IPS-20b (cell line): ENCODE data around the gene EPS15.
"Not testable (repeated sequence)": the region's sequence is repeated elsewhere in the genome, so short reads cannot be mapped to it uniquely, and the experiment has no call there.

Experiments
- H3K27ac ChIP-seq: one replicate; pipeline ENCODE4 v1.5.1; 2013; ENCODE audit warnings: low read length
- H3K27me3 ChIP-seq: 2 replicates; pipeline ENCODE4 v1.6.1; 2013; ENCODE audit warnings: mild to moderate bottlenecking, low read length, inconsistent platforms; ENCODE audit not compliant: insufficient read depth
- H3K36me3 ChIP-seq: 2 replicates; pipeline ENCODE4 v1.6.1; 2013; ENCODE audit warnings: low read depth, mild to moderate bottlenecking, inconsistent platforms, low read length, moderate library complexity; ENCODE audit not compliant: insufficient read depth
- H3K4me1 ChIP-seq: 2 replicates; pipeline ENCODE4 v1.6.1; 2013; ENCODE audit warnings: mild to moderate bottlenecking, control low read depth, inconsistent platforms, low read length, moderate library complexity; ENCODE audit not compliant: insufficient read depth
- H3K4me3 ChIP-seq: 2 replicates; pipeline ENCODE4 v1.5.1; 2013; ENCODE audit warnings: mild to moderate bottlenecking, low read length, inconsistent platforms
- H3K9ac ChIP-seq: 2 replicates; pipeline ENCODE4 v1.6.1; 2013; ENCODE audit warnings: low read depth, mild to moderate bottlenecking, inconsistent platforms, low read length, moderate library complexity
- H3K9me3 ChIP-seq: 2 replicates; pipeline ENCODE4 v1.6.1; 2013; ENCODE audit warnings: mild to moderate bottlenecking, low read depth, low read length, inconsistent platforms; ENCODE audit not compliant: insufficient read depth

The EPS15 gene

DNA sequence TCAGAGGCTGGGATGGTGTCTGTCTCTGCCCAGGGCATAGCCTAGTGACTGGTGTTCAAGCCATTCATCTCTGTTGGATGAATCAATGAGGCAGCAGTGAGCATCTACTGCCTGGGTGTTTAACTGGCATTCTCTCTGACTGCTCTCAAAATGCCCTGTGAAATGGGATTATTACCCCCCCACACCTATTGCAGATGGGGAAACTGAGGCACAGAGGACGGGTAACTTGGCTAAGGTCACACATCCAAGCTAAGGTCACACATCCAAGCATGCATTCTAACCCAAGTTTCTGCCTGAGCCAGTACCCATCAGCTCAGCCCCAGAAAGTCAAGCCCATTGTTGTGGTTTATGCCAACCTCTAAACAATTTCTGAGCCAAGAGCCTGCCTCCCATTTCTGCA lies 193.7 kb downstream of the EPS15 start:
- no peak overlapping the region for H3K9ac ChIP-seq
- H3K9me3 ChIP-seq, result no peaks in the 10 kb centered on the region
- H3K27me3 ChIP-seq, result peaks cover 14% of the 10 kb centered on the region
- H3K27ac ChIP-seq, result no peak overlapping the region
- H3K4me1 ChIP-seq, result peaks cover 2% of the 10 kb centered on the region; the same call in 1 of the 2 replicates
- H3K4me3 ChIP-seq, result no peak overlapping the region
- no peaks in the 10 kb centered on the region for H3K36me3 ChIP-seq

- not testable (repeated sequence) for H3K4me3 ChIP-seq, H3K27ac ChIP-seq, H3K4me1 ChIP-seq, H3K9me3 ChIP-seq, H3K9ac ChIP-seq, H3K36me3 ChIP-seq
- peaks cover 13% of the 10 kb centered on the region for H3K27me3 ChIP-seq
Measured at GRCh38 chr1:51325011-51325385, 194.1 kb downstream of the EPS15 start.

DNA sequence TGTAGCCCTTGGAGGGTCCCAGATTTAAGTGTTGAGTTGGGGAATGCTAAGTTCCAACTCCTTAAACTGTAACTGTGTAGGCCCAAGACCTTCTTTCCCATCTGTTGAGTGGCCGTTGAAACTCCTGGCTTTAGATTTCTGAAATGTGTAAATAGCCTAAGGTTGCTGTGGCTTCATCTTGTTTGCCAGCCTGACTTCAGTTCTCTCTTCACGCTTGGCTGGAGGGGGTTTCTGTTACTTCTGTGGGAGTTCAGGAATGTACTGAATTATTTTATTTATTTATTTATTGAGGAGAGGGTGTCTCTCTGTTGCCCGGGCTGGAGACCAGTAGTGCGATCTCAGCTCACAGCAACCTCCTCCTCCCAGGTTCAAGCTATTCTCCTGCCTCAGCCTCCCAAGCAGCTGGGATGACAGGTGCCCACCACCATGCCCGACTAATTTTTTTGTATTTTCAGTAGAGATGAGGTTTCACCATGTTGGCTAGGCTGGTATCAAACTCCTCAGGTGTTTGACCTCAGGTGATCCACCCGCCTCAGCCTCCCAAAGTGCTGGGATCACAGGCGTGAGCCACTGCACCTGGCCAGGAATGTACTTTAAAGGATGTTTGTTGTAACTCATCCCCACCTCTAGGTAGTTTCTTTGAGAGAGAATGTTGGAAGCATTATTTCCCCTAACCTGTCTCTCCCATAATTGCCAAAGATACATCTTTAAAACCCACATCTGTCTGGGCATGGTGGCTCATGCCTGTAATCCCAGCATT lies 194.6 kb downstream of the EPS15 start:
- Histone ChIP-seq H3K27me3 (peaks cover 7% of the 10 kb centered on the region), H3K4me1 (peaks cover 2% of the 10 kb centered on the region; the same call in 1 of the 2 replicates), H3K4me3 (no peak overlapping the region)

DNA sequence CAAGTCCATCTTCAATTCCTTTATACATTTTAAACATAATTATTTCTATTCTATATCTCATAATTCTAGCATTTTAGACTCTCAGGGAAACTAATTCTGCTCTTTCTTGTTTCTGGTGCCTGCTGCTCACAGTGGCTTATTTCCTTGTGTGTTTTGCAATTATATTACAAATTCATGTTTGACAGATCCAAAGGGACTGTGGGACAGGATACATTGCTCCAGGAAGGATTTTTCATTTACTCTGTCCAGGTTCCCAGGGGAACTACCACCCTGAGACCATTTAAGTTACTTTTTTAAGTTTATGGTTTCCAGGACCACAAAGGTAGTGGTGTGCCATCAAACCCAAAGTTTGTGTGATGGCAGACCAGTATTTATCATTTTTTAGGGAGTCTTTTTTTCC lies 195.3 kb downstream of the EPS15 start:
- peaks cover under 1% of the 10 kb centered on the region; the same call in 1 of the 2 replicates for H3K27me3 ChIP-seq
- H3K36me3 ChIP-seq, result no peaks in the 10 kb centered on the region
- no peak overlapping the region for H3K4me3 ChIP-seq
- H3K9me3 ChIP-seq, result no peaks in the 10 kb centered on the region
- peaks cover 2% of the 10 kb centered on the region; the same call in 1 of the 2 replicates for H3K4me1 ChIP-seq
- no peak overlapping the region for H3K9ac ChIP-seq
- no peak overlapping the region for H3K27ac ChIP-seq

More for the DNA sequence above, 194.6 kb downstream of the EPS15 start:
- H3K9ac ChIP-seq, result no peak overlapping the region
- H3K36me3 ChIP-seq, result no peaks in the 10 kb centered on the region
- H3K9me3 ChIP-seq, result no peaks in the 10 kb centered on the region
- H3K27ac ChIP-seq, result no peak overlapping the region

DNA sequence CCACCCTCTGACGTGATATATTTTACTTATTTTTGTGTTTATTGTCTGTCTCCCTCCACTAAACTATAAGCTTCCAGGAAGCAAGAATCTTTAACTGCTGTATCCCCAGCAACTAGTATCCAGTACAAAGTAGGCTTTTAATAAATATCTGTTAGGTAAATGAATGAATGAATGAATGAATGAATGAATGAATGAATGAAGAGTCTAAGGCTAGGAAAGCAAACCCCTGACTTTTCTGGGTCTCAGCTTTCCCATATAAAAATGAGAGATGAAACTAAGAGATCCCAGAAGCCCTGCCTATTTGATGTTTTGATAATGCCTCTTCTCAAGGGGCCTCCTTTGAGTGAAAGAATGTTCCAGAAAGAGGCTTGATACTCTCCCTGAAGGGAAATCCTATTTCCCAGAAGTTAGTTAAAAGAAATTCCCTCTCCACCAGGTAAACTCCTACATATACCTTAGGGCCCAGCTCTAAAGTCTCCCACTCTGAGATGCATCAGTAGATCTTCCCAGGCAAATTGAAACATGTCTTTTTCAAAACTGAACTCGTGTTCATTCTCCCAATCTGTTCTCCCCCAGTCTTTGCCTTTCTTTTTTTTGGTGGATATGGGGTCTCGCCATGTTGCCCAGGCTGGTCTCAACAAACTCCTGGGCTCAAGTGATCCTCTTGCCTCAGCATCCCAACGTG lies 196.5 kb downstream of the EPS15 start:
- no peak overlapping the region for H3K4me3 ChIP-seq
- peaks cover 2% of the 10 kb centered on the region; the same call in 1 of the 2 replicates for H3K4me1 ChIP-seq
- H3K36me3 ChIP-seq, result no peaks in the 10 kb centered on the region
- no peaks in the 10 kb centered on the region for H3K27me3 ChIP-seq
- no peaks in the 10 kb centered on the region for H3K9me3 ChIP-seq
- H3K9ac ChIP-seq, result no peak overlapping the region
- no peak overlapping the region for H3K27ac ChIP-seq

DNA sequence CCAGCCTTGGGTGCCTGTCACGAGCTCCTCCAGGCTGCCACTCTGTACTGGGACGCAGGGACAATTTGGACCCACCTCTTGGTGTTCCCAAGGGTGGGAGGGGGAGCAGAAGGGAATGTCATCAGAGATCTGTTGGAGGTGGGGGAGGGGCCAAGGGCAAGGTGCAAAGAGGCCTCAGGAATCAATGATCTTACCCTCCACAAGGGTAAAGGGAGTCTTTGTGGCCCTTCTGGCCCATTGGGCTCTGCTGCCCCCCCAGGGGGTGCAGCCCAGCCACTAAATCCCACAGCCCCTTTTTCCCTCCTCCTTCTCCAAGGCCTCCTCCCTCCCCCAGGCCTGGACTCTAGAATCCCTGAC lies 197.2 kb downstream of the EPS15 start:
- no peaks in the 10 kb centered on the region for H3K27me3 ChIP-seq
- H3K4me1 ChIP-seq, result no peaks in the 10 kb centered on the region
- no peaks in the 10 kb centered on the region for H3K9me3 ChIP-seq
- H3K9ac ChIP-seq, result no peak overlapping the region
- H3K36me3 ChIP-seq, result no peaks in the 10 kb centered on the region
- H3K4me3 ChIP-seq, result no peak overlapping the region
- no peak overlapping the region for H3K27ac ChIP-seq

- H3K9ac ChIP-seq, result no peak overlapping the region
- H3K9me3 ChIP-seq, result no peaks in the 10 kb centered on the region
- H3K27me3 ChIP-seq, result no peaks in the 10 kb centered on the region
- H3K36me3 ChIP-seq, result no peaks in the 10 kb centered on the region
- H3K27ac ChIP-seq, result no peak overlapping the region
- H3K4me1 ChIP-seq, result no peaks in the 10 kb centered on the region
- no peak overlapping the region for H3K4me3 ChIP-seq
Measured at GRCh38 chr1:51320967-51321923, 197.8 kb downstream of the EPS15 start.

DNA sequence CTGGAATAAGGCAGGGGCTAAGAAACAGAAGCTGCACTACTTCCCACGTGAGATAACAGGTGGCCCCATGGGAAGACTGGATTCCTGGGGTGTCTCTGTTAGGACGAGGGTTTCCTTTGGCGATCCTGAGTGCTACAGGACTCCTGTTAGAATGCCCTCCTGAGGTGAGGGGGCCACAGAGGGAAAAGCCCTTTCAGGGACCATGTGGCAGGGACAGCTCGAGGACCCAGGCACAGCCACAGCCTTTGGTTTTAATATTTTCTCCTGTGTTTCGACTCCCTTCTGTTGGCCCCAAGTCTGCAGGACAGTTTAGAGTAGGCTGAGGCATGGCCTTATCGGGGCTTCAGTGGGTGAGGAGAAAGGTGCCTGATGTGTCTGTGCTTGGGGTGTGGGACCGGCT lies 201.3 kb downstream of the EPS15 start:
- no peak overlapping the region for H3K4me3 ChIP-seq
- H3K4me1 ChIP-seq, result no peaks in the 10 kb centered on the region; the same call in 1 of the 2 replicates
- no peak overlapping the region for H3K9ac ChIP-seq
- H3K27me3 ChIP-seq, result no peaks in the 10 kb centered on the region
- no peaks in the 10 kb centered on the region for H3K9me3 ChIP-seq
- H3K36me3 ChIP-seq, result no peaks in the 10 kb centered on the region
- H3K27ac ChIP-seq, result no peak overlapping the region

GRCh38 chr1:51316846-51317120 lies 202.3 kb downstream of the EPS15 start:
- H3K27ac ChIP-seq, result no peak overlapping the region
- H3K27me3 ChIP-seq, result no peaks in the 10 kb centered on the region
- H3K9ac ChIP-seq, result no peak overlapping the region
- no peaks in the 10 kb centered on the region for H3K36me3 ChIP-seq
- no peak overlapping the region for H3K4me3 ChIP-seq
- H3K9me3 ChIP-seq, result no peaks in the 10 kb centered on the region
- H3K4me1 ChIP-seq, result no peaks in the 10 kb centered on the region; the same call in 1 of the 2 replicates

- no peak overlapping the region for H3K27ac ChIP-seq
- no peak overlapping the region for H3K4me3 ChIP-seq
- no peaks in the 10 kb centered on the region for H3K27me3 ChIP-seq
- H3K4me1 ChIP-seq, result no peaks in the 10 kb centered on the region; the same call in 1 of the 2 replicates
- no peaks in the 10 kb centered on the region for H3K36me3 ChIP-seq
- no peak overlapping the region for H3K9ac ChIP-seq
- no peaks in the 10 kb centered on the region for H3K9me3 ChIP-seq
Measured at GRCh38 chr1:51316113-51316845, 202.8 kb downstream of the EPS15 start.

DNA sequence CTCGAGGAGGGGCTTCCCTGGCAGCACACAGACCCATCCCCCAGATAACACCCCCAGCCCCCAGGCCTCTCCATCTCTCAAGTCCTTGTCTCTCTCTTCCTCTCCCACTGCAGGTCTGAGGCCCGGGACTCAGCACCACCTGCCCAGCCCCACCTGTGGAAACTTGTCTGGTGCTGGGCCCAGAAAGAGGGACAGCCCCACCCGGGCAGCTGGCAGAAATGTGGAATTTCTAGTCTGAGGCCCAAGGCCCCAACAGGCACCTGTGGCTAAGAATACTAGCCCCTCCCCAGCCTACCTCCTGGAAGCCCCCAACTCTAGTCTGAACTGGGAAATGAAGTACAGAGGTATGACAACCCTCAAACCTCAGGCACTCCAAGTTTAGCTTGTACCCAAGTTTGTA lies 204.1 kb downstream of the EPS15 start:
- Histone ChIP-seq H3K4me3 (no peak overlapping the region), H3K27ac (no peak overlapping the region), H3K36me3 (no peaks in the 10 kb centered on the region), H3K9ac (no peak overlapping the region), H3K27me3 (no peaks in the 10 kb centered on the region), H3K4me1 (no peaks in the 10 kb centered on the region; the same call in 1 of the 2 replicates), H3K9me3 (no peaks in the 10 kb centered on the region)
